Measurements from ENCODE around the gene VRK2.
"Not testable (repeated sequence)": the region's sequence is repeated elsewhere in the genome, so short reads cannot be mapped to it uniquely, and the experiment has no call there.

VRK2 gene

GRCh38 chr2:58170334-58170933 is 123.8 kb downstream of the VRK2 start:
- H3K79me1 ChIP-seq (ENCODE audit: low read length); H3K27ac ChIP-seq (ENCODE audit: low read depth, low read length); H3K79me2 ChIP-seq (ENCODE audit: control insufficient read depth, insufficient read depth, low read length, poor library complexity); H3K18ac ChIP-seq (ENCODE audit: low read length); H4K12ac ChIP-seq (ENCODE audit: low read depth, low read length); H3K4me2 ChIP-seq (ENCODE audit: low read length); H3K4me3 ChIP-seq (ENCODE audit: low read depth, low read length); H3K9me3 ChIP-seq (ENCODE audit: insufficient read depth, low read depth, low read length); H2BK5ac ChIP-seq (ENCODE audit: low read depth, low read length, poor library complexity); H3K4ac ChIP-seq (ENCODE audit: low read depth, low read length); H2AFZ ChIP-seq (ENCODE audit: insufficient read depth, low read length, poor library complexity); H4K91ac ChIP-seq (ENCODE audit: low read depth, low read length); DNase-seq; H2AK5ac ChIP-seq (ENCODE audit: low read length); H3K9ac ChIP-seq (ENCODE audit: low read length); H2BK12ac ChIP-seq (ENCODE audit: low read length); H3K36me3 ChIP-seq (ENCODE audit: control insufficient read depth in 1 of 2, insufficient read depth in 2 of 2, low read length in 2 of 2); H3K4me1 ChIP-seq (ENCODE audit: control insufficient read depth in 1 of 2, insufficient read depth in 2 of 2, low read length in 2 of 2); H3K14ac ChIP-seq (ENCODE audit: low read length); H4K8ac ChIP-seq (ENCODE audit: low read depth, low read length); H2BK120ac ChIP-seq (ENCODE audit: insufficient read depth, low read length, poor library complexity); H3K23ac ChIP-seq (ENCODE audit: low read length); H3K27me3 ChIP-seq (ENCODE audit: insufficient read depth, low read length): not testable (repeated sequence)
- WGBS (ENCODE audit: extremely low coverage, insufficient coverage, insufficient read length) = no CpG with 5 or more reads among the region's 7 CpGs

GRCh38 chr2:58171831-58172230 is 125.2 kb downstream of the VRK2 start:
- H2BK12ac ChIP-seq (ENCODE audit: low read length); H2BK5ac ChIP-seq (ENCODE audit: low read depth, low read length, poor library complexity); DNase-seq; H3K23ac ChIP-seq (ENCODE audit: low read length); H3K14ac ChIP-seq (ENCODE audit: low read length); H4K8ac ChIP-seq (ENCODE audit: low read depth, low read length); H2AFZ ChIP-seq (ENCODE audit: insufficient read depth, low read length, poor library complexity); H3K4me1 ChIP-seq (ENCODE audit: control insufficient read depth in 1 of 2, insufficient read depth in 2 of 2, low read length in 2 of 2); H3K27ac ChIP-seq (ENCODE audit: low read depth, low read length); H2AK5ac ChIP-seq (ENCODE audit: low read length); H3K18ac ChIP-seq (ENCODE audit: low read length); H3K36me3 ChIP-seq (ENCODE audit: control insufficient read depth in 1 of 2, insufficient read depth in 2 of 2, low read length in 2 of 2); H3K79me1 ChIP-seq (ENCODE audit: low read length); H3K4ac ChIP-seq (ENCODE audit: low read depth, low read length); H3K9me3 ChIP-seq (ENCODE audit: insufficient read depth, low read depth, low read length); H3K4me3 ChIP-seq (ENCODE audit: low read depth, low read length); H4K12ac ChIP-seq (ENCODE audit: low read depth, low read length); H3K4me2 ChIP-seq (ENCODE audit: low read length); H3K27me3 ChIP-seq (ENCODE audit: insufficient read depth, low read length); H3K9ac ChIP-seq (ENCODE audit: low read length); H3K79me2 ChIP-seq (ENCODE audit: control insufficient read depth, insufficient read depth, low read length, poor library complexity); H4K91ac ChIP-seq (ENCODE audit: low read depth, low read length); H2BK120ac ChIP-seq (ENCODE audit: insufficient read depth, low read length, poor library complexity): not testable (repeated sequence)
- no CpG with 5 or more reads among the region's 16 CpGs for WGBS (ENCODE audit: extremely low coverage, insufficient coverage, insufficient read length)

GRCh38 chr2:58177187-58177586 is 130.6 kb downstream of the VRK2 start:
- not testable (repeated sequence) for H3K14ac ChIP-seq (ENCODE audit: low read length); H3K9ac ChIP-seq (ENCODE audit: low read length); H3K36me3 ChIP-seq (ENCODE audit: control insufficient read depth in 1 of 2, insufficient read depth in 2 of 2, low read length in 2 of 2); H2BK5ac ChIP-seq (ENCODE audit: low read depth, low read length, poor library complexity); H3K23ac ChIP-seq (ENCODE audit: low read length); H3K79me2 ChIP-seq (ENCODE audit: control insufficient read depth, insufficient read depth, low read length, poor library complexity); H2BK120ac ChIP-seq (ENCODE audit: insufficient read depth, low read length, poor library complexity); H3K9me3 ChIP-seq (ENCODE audit: insufficient read depth, low read depth, low read length); H3K18ac ChIP-seq (ENCODE audit: low read length); H3K79me1 ChIP-seq (ENCODE audit: low read length); H3K4me2 ChIP-seq (ENCODE audit: low read length); H2BK12ac ChIP-seq (ENCODE audit: low read length); H3K4me1 ChIP-seq (ENCODE audit: control insufficient read depth in 1 of 2, insufficient read depth in 2 of 2, low read length in 2 of 2); H4K12ac ChIP-seq (ENCODE audit: low read depth, low read length); H3K4me3 ChIP-seq (ENCODE audit: low read depth, low read length); H4K91ac ChIP-seq (ENCODE audit: low read depth, low read length); H3K27ac ChIP-seq (ENCODE audit: low read depth, low read length); H2AK5ac ChIP-seq (ENCODE audit: low read length); DNase-seq; H3K4ac ChIP-seq (ENCODE audit: low read depth, low read length); H2AFZ ChIP-seq (ENCODE audit: insufficient read depth, low read length, poor library complexity); H4K8ac ChIP-seq (ENCODE audit: low read depth, low read length); H3K27me3 ChIP-seq (ENCODE audit: insufficient read depth, low read length)
- WGBS (ENCODE audit: extremely low coverage, insufficient coverage, insufficient read length) = no CpG with 5 or more reads among the region's 4 CpGs

GRCh38 chr2:58180175-58180574 is 133.6 kb downstream of the VRK2 start:
- no CpG with 5 or more reads among the region's 3 CpGs for WGBS (ENCODE audit: extremely low coverage, insufficient coverage, insufficient read length)
- H2AK5ac ChIP-seq (ENCODE audit: low read length); H2BK120ac ChIP-seq (ENCODE audit: insufficient read depth, low read length, poor library complexity): not testable (repeated sequence)

More at GRCh38 chr2:58180175-58180574, 133.6 kb downstream of the VRK2 start:
- H4K12ac ChIP-seq (ENCODE audit: low read depth, low read length); H4K8ac ChIP-seq (ENCODE audit: low read depth, low read length); H3K4me1 ChIP-seq (ENCODE audit: control insufficient read depth in 1 of 2, insufficient read depth in 2 of 2, low read length in 2 of 2); H3K27ac ChIP-seq (ENCODE audit: low read depth, low read length); H3K9me3 ChIP-seq (ENCODE audit: insufficient read depth, low read depth, low read length); H2BK5ac ChIP-seq (ENCODE audit: low read depth, low read length, poor library complexity); DNase-seq; H3K79me2 ChIP-seq (ENCODE audit: control insufficient read depth, insufficient read depth, low read length, poor library complexity); H3K9ac ChIP-seq (ENCODE audit: low read length); H2BK12ac ChIP-seq (ENCODE audit: low read length); H3K23ac ChIP-seq (ENCODE audit: low read length); H3K4ac ChIP-seq (ENCODE audit: low read depth, low read length); H3K14ac ChIP-seq (ENCODE audit: low read length); H2AFZ ChIP-seq (ENCODE audit: insufficient read depth, low read length, poor library complexity); H3K18ac ChIP-seq (ENCODE audit: low read length); H3K4me3 ChIP-seq (ENCODE audit: low read depth, low read length); H3K4me2 ChIP-seq (ENCODE audit: low read length); H4K91ac ChIP-seq (ENCODE audit: low read depth, low read length); H3K27me3 ChIP-seq (ENCODE audit: insufficient read depth, low read length); H3K79me1 ChIP-seq (ENCODE audit: low read length); H3K36me3 ChIP-seq (ENCODE audit: control insufficient read depth in 1 of 2, insufficient read depth in 2 of 2, low read length in 2 of 2): not testable (repeated sequence)

Measured in trophoblast cell (in vitro differentiated cells and primary cell).